ENCODE results near the gene NAA40. TPM values are rescaled to one million over a fixed set of nuclear protein-coding genes. Genes with fewer than 3 reads are reported as not detected.

The NAA40 gene
- total and polyA plus RNA-seq, 2 of the 13 experiments (the other 11 are each of a cell fraction or from before 2014, with no cell fraction given): 11.1 to 17.9 TPM

DNA sequence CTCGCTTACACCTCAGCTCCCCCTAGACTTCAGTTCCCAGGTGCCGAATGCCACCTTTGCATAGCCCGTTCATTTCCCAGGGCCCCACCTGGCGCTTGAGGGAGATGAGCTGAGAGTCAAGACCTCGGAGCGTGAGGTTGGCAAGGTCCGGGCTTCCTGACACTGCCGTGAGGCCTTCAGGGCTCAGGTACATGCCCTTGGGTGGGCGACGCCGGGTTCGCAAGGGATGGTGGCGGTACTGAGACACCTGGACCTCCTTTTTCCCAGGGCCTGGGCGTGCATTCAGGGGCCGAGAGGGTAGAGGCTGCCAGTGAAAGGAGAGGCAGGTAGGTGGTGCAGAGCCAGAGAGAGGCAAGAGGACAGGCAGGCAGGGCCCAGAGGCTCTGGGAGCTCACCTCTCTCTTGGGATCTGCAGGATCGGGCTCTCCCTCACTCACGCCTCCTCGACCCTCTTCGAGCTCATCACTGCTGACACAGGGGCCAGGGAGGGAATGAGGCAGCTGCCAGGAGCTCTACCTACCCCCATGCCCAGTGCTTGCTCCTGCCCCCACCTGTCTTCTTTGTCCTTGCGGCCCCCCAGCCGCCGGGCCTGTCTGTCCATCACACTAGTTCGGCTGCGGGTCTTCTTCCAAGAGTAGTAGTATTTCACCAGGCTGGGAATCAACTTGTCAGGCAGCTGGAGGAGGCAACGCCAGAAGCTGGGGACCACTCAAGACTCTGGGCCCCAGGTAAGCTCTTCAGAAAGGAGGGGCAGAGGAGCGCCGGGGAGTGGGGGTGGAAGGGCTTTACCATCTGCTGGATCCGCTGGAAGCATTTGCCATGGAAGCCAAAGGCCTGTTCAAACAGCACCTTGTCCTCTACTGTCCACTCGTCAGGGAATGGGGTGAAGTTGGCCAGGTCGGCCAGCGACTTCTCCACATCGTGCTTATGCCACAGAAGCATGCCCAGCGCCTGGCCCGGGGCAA is 24.7 kb upstream of the NAA40 start:
- H2AFZ ChIP-seq (ENCODE audit: low read length): no peak overlapping the region
- BruUV-seq (replicated peaks): no TSS peak
- H3K27ac ChIP-seq (ENCODE audit: extremely low read length, insufficient read depth, low read length): no peak overlapping the region
- WGBS (ENCODE audit: low lambda C conversion rate): 93% methylated on average over 23 of the region's 34 CpGs
- ChIA-PET POLR2A (no interaction called here), CTCF (ENCODE audit: low intra/inter-chr PET ratio, low total read pairs) (no interaction called here)
- H3K79me2 ChIP-seq (ENCODE audit: insufficient read depth, low read length): no peaks in the 10 kb centered on the region
- no peak overlapping the region for H3K4me3 ChIP-seq (replicated peaks in 1 of 3; ENCODE audit: insufficient read depth in 1 of 3, low read depth in 2 of 3, low read length in 3 of 3)
- ATAC-seq (no peak), DNase-seq (ENCODE audit: low spot score) (no peak), FAIRE-seq (no peak)
- TF ChIP-seq, protein P1, sequence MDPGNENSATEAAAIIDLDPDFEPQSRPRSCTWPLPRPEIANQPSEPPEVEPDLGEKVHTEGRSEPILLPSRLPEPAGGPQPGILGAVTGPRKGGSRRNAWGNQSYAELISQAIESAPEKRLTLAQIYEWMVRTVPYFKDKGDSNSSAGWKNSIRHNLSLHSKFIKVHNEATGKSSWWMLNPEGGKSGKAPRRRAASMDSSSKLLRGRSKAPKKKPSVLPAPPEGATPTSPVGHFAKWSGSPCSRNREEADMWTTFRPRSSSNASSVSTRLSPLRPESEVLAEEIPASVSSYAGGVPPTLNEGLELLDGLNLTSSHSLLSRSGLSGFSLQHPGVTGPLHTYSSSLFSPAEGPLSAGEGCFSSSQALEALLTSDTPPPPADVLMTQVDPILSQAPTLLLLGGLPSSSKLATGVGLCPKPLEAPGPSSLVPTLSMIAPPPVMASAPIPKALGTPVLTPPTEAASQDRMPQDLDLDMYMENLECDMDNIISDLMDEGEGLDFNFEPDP (CRISPR knock-in tag; conservative IDR thresholded peaks at IDR 0.05): 0 out of 2 replicates have a peak, but pooled peaks have one; percentile 39
- no peak for TF ChIP-seq ZBTB7B (CRISPR knock-in tag; IDR thresholded peaks at IDR 0.05)
- intact Hi-C loops (cut with micrococcal nuclease; ENCODE audit: unreplicated experiment): no loop called here
- H3K4me1 ChIP-seq (ENCODE audit: insufficient read depth, low read length): peaks cover 22% of the 10 kb centered on the region
- H3K9me3 ChIP-seq (ENCODE audit: low read length): no peaks in the 10 kb centered on the region
- H3K9ac ChIP-seq (ENCODE audit: insufficient read depth, low read depth, low read length): no peak overlapping the region
- no peaks in the 10 kb centered on the region; a peak in 2 of 5 replicates for H3K27me3 ChIP-seq (ENCODE audit: control insufficient read depth in 1 of 2, insufficient read depth in 2 of 2, low read length in 2 of 2)
- H3K4me2 ChIP-seq (ENCODE audit: low read depth, low read length): no peak overlapping the region
- peaks cover 0 to 3% of the 10 kb centered on the region in 2 experiments; a peak in 3 of 5 replicates for H3K36me3 ChIP-seq (replicated peaks in 1 of 2; ENCODE audit: control insufficient read depth in 1 of 2, insufficient read depth in 2 of 2, low read length in 2 of 2)
- no peaks in the 10 kb centered on the region for H4K20me1 ChIP-seq (ENCODE audit: insufficient read depth, low read length)
- in situ Hi-C loops (cut with HindIII; ENCODE audit: extremely low pct_ligation_motif_present, low pct_unique_long_range_greater_than_20kb): loop anchor here (10.0 kb wide), 1 partner anchor 149 kb away; the partner anchor contains the start of gene ZFTA

DNA sequence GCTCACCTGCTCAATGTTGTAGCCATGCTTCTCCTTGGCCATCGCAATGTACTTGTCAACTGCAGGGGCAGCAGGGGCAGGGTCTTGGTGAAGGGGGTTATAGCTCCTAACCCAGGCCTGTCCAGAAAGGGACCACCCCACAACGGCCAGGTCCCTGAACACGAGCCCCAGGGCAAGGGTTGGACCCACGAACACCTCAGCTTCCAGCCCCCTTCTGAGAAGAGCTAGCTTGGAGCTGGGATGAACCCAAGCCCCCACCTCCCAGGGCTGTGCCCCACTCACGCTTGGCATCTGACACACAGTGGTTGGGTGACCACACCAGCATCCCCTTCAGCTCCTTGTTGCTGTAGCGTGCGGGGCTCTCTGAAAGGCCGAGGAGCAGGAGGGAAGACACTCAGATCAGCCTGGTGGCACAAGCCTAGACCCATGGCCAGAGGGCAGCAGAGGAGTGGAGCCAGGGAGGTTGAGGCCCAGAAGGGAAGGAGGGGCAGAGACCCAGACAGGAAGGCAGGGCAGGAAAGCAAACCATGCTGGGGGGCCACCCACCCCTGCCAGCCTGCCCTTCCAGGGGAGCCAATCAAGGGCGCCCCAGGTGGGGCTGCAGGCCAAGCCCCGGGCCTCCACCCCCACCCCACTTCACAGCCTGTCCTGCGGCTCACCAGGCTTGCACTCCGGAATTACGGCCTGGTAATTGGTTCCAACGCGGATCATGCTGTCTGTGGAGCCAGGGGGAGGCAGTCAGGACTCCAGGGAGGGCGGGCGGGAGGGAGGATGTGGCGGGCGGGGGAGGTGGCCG is 23.7 kb upstream of the NAA40 start:
- no peaks in the 10 kb centered on the region for H4K20me1 ChIP-seq (ENCODE audit: insufficient read depth, low read length)
- no peak overlapping the region for H3K27ac ChIP-seq (ENCODE audit: extremely low read length, insufficient read depth, low read length)
- no peak for DNase-seq (ENCODE audit: low spot score)
- peaks cover 0 to 2% of the 10 kb centered on the region in 2 experiments; a peak in 3 of 5 replicates for H3K36me3 ChIP-seq (replicated peaks in 1 of 2; ENCODE audit: control insufficient read depth in 1 of 2, insufficient read depth in 2 of 2, low read length in 2 of 2)
- WGBS (ENCODE audit: low lambda C conversion rate): 84% methylated on average over 7 of the region's 20 CpGs
- no peaks in the 10 kb centered on the region; a peak in 2 of 5 replicates for H3K27me3 ChIP-seq (ENCODE audit: control insufficient read depth in 1 of 2, insufficient read depth in 2 of 2, low read length in 2 of 2)
- intact Hi-C loops (cut with micrococcal nuclease; ENCODE audit: unreplicated experiment): no loop called here
- ChIA-PET POLR2A (no interaction called here), CTCF (ENCODE audit: low intra/inter-chr PET ratio, low total read pairs) (no interaction called here)
- no peaks in the 10 kb centered on the region for H3K9me3 ChIP-seq (ENCODE audit: low read length)
- H3K4me2 ChIP-seq (ENCODE audit: low read depth, low read length): peak overlapping the region; percentile 96; the same call in 1 of the 2 replicates
- no peak for FAIRE-seq
- H3K79me2 ChIP-seq (ENCODE audit: insufficient read depth, low read length): no peaks in the 10 kb centered on the region
- in situ Hi-C loops (cut with HindIII; ENCODE audit: extremely low pct_ligation_motif_present, low pct_unique_long_range_greater_than_20kb): loop anchor here (10.0 kb wide), 1 partner anchor 150 kb away; the partner anchor contains the start of gene ZFTA
- ATAC-seq: no peak
- H3K4me3 ChIP-seq (replicated peaks in 1 of 3; ENCODE audit: insufficient read depth in 1 of 3, low read depth in 2 of 3, low read length in 3 of 3): no peak overlapping the region; a peak in 1 of 6 replicates
- no TSS peak for BruUV-seq (replicated peaks)
- no peak overlapping the region for H3K9ac ChIP-seq (ENCODE audit: insufficient read depth, low read depth, low read length)
- H3K4me1 ChIP-seq (ENCODE audit: insufficient read depth, low read length): peaks cover 31% of the 10 kb centered on the region
- no peak overlapping the region for H2AFZ ChIP-seq (ENCODE audit: low read length)
- 0 out of 2 replicates have a peak, but pooled peaks have one; percentile 33 for TF ChIP-seq HNRNPL (IDR thresholded peaks at IDR 0.05; ENCODE audit: low read depth, low read length)
- TF ChIP-seq ZNF460 (CRISPR knock-in tag; IDR thresholded peaks at IDR 0.05; ENCODE audit: borderline replicate concordance): no peak
- TF ChIP-seq, protein P2, sequence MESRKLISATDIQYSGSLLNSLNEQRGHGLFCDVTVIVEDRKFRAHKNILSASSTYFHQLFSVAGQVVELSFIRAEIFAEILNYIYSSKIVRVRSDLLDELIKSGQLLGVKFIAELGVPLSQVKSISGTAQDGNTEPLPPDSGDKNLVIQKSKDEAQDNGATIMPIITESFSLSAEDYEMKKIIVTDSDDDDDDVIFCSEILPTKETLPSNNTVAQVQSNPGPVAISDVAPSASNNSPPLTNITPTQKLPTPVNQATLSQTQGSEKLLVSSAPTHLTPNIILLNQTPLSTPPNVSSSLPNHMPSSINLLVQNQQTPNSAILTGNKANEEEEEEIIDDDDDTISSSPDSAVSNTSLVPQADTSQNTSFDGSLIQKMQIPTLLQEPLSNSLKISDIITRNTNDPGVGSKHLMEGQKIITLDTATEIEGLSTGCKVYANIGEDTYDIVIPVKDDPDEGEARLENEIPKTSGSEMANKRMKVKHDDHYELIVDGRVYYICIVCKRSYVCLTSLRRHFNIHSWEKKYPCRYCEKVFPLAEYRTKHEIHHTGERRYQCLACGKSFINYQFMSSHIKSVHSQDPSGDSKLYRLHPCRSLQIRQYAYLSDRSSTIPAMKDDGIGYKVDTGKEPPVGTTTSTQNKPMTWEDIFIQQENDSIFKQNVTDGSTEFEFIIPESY (CRISPR knock-in tag; IDR thresholded peaks at IDR 0.05): peak; percentile 79; the same call in 1 of the 2 replicates
